Measurements from ENCODE around the gene INCENP.

- TF ChIP-seq TFAP4 (IDR thresholded peaks at IDR 0.05; ENCODE audit: borderline replicate concordance, low read depth) (no peak), AFF4 (CRISPR knock-in tag; IDR thresholded peaks at IDR 0.05) (no peak), PTBP1 (IDR thresholded peaks at IDR 0.05; ENCODE audit: low read depth, low read length, poor library complexity, severe bottlenecking) (no peak), POLR2A (IDR thresholded peaks at IDR 0.05; ENCODE audit: insufficient read depth in 1 of 2, low read depth in 2 of 2, low read length in 2 of 2) (no peak), RAD51 (IDR thresholded peaks at IDR 0.05; ENCODE audit: borderline replicate concordance) (no peak), ZNF331 (CRISPR knock-in tag; IDR thresholded peaks at IDR 0.05) (no peak), FOXP1 (IDR thresholded peaks at IDR 0.05) (no peak), FOXP1 (CRISPR knock-in tag; IDR thresholded peaks at IDR 0.05) (no peak), NFATC3 (CRISPR knock-in tag; IDR thresholded peaks at IDR 0.05) (no peak)
Observed at GRCh38 chr11:62082292-62082657, 41.5 kb upstream of the INCENP start.

Measured in HepG2 (cell line).